Frontal cortex (tissue), 4 donors: ENCODE data around the gene QPCTL. TPM values are rescaled to one million over a fixed set of nuclear protein-coding genes. Genes with fewer than 3 reads are reported as not detected.

Experiments
- DNase-seq, 2 donors: peaks; one replicate each; pipeline ENCODE4 v3.0.0; 2012; ENCODE audit warnings: low spot score in 2 of 2
- FAIRE-seq: peaks from 2 replicates; lab custom pipeline; 2012; peaks lifted over from hg19 to GRCh38; lab: Jason Lieb, UNC
- small RNA-seq: library from RNA; depleted of rRNA; stranded (forward); fragments of <200 nt; gene quantifications from one replicate; pipeline ENCODE3, GENCODE V24; 2014
- total RNA-seq: library from RNA; depleted of rRNA; stranded (reverse); fragments of >200 nt; gene quantifications from one replicate; pipeline ENCODE4 v1.2.3, GENCODE V29; 2014
- donor health status: control.
- donor health status: control.
- donor health status: control.

Gene QPCTL
- total RNA-seq, 1 donor from 2014 or later, result 8.2 TPM

DNA sequence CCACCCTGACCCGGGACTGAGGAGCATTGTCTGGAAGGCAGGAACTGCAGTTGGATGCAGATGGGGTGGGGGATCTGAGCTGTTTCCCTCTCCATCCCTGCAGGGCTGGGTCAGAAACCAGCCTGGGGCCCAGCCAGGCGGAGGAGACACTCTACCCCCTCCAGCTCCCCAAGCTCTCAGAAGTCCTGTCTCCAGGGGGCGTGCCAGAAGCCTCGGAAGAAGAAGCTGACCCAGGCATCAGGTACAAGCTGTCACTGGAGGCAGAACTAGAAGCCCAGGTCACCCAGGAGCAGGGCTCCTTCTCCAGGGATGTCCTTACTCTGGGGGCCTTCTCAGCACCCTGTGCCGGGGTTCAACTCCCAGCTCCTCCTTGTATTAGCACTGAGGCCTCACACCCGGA is 61.1 kb downstream of the QPCTL start:
- FAIRE-seq (no peak), DNase-seq (no peak)

Small RNA genes within 50 kb of the gene (small RNA-seq; reads per million reads assigned to genes)
- not detected for gene MIR642A
- gene RN7SL836P, result 0.10 reads per million

Other genes with a start within 250 kb of the QPCTL start
- 2.0 TPM for gene FOSB, start 224.7 kb upstream of the QPCTL start, total RNA-seq
- gene RTN2, start 195.6 kb upstream of the QPCTL start, total RNA-seq, result 54.2 TPM
- 0.82 TPM for gene PPM1N, start 194.2 kb upstream of the QPCTL start, total RNA-seq
- 9.0 TPM for gene VASP, start 185.2 kb upstream of the QPCTL start, total RNA-seq
- gene OPA3, start 107.9 kb upstream of the QPCTL start, total RNA-seq, result 1.6 TPM
- gene GPR4, start 90.5 kb upstream of the QPCTL start, total RNA-seq, result under 0.01 TPM
- gene EML2, start 53.3 kb upstream of the QPCTL start, total RNA-seq, result 13.0 TPM
- gene GIPR, start 24.4 kb upstream of the QPCTL start, total RNA-seq, result 0.41 TPM
- gene SNRPD2, start 713 bp upstream of the QPCTL start, total RNA-seq, result 157 TPM
- 13.9 TPM for gene FBXO46, start 38.2 kb downstream of the QPCTL start, total RNA-seq
- not detected for gene MEIOSIN, start 40.8 kb downstream of the QPCTL start, total RNA-seq
- 0.82 TPM for gene SIX5, start 76.6 kb downstream of the QPCTL start, total RNA-seq
- gene DMPK, start 89.8 kb downstream of the QPCTL start, total RNA-seq, result 13.9 TPM
- gene DMWD, start 100.2 kb downstream of the QPCTL start, total RNA-seq, result 47.7 TPM
- not detected for gene RSPH6A, start 122.6 kb downstream of the QPCTL start, total RNA-seq
- gene SYMPK, start 170.5 kb downstream of the QPCTL start, total RNA-seq, result 18.3 TPM
- not detected for gene FOXA3, start 171.7 kb downstream of the QPCTL start, total RNA-seq
- 36.7 TPM for gene IRF2BP1, start 193.5 kb downstream of the QPCTL start, total RNA-seq
- gene MYPOP, start 209.9 kb downstream of the QPCTL start, total RNA-seq, result 0.82 TPM
- gene NANOS2, start 222.1 kb downstream of the QPCTL start, total RNA-seq, result not detected